Uterus (tissue), 4 donors: ENCODE measurements around the gene SLC17A7. TPM values are rescaled to one million over a fixed set of nuclear protein-coding genes. Genes with fewer than 3 reads are reported as not detected.
A peak's percentile ranks its signal among the peaks of the same experiment; 100 is the strongest.
"Not testable (repeated sequence)": the region's sequence is repeated elsewhere in the genome, so short reads cannot be mapped to it uniquely, and the experiment has no call there.

ENCODE experiments used
- DNase-seq, 2 donors: peaks; one replicate each; pipeline ENCODE4 v3.0.0-alpha.2; 2019 to 2020
- H3K27ac ChIP-seq, 2 donors: fragments of 200-600 bp; sonication (generic); 1 replicate in 1 of 2; 2 replicates in 1 of 2; pipeline ENCODE4 v1.5.1; 2016 to 2018
- H3K27me3 ChIP-seq, 2 donors: fragments of 200-600 bp; sonication (generic); one replicate each; pipeline ENCODE4 v1.5.1; 2018 to 2019; ENCODE audit warnings: control low read depth in 1 of 2
- H3K36me3 ChIP-seq, 2 donors: fragments of 200-600 bp; sonication (generic); one replicate each; pipeline ENCODE4 v1.5.1; 2019; ENCODE audit warnings: control low read depth in 1 of 2
- H3K4me1 ChIP-seq, 2 donors: fragments of 200-600 bp; sonication (generic); one replicate each; pipeline ENCODE4 v1.5.1; 2018 to 2019; ENCODE audit warnings: control low read depth in 1 of 2
- H3K4me3 ChIP-seq, 2 donors: fragments of 200-600 bp; sonication (generic); 1 replicate in 1 of 2; 2 replicates in 1 of 2; pipeline ENCODE4 v1.5.1; 2018 to 2019; ENCODE audit warnings: mild to moderate bottlenecking in 1 of 2
- H3K9me3 ChIP-seq, 2 donors: fragments of 200-600 bp; sonication (generic); one replicate each; pipeline ENCODE4 v1.5.1; 2019; ENCODE audit warnings: control low read depth in 1 of 2
- CTCF ChIP-seq, 4 experiments: fragments of 200-600 bp in 2 of 4; fragments of 450-650 bp in 2 of 4; sonication (generic) in 2 of 4; IDR thresholded peaks; one replicate each; pipeline ENCODE4 v1.5.1; 2016 to 2019; ENCODE audit warnings: antibody characterized with exemption in 4 of 4, mild to moderate bottlenecking in 2 of 4, moderate library complexity in 1 of 4
- POLR2A ChIP-seq, 2 donors: fragments of 450-650 bp; IDR thresholded peaks; one replicate each; pipeline ENCODE4 v1.6.1; 2016; ENCODE audit warnings: antibody characterized with exemption in 2 of 2, mild to moderate bottlenecking in 1 of 2, moderate library complexity in 1 of 2
- intact Hi-C: fragments of 100-400 bp; cut with DNase I; formaldehyde crosslinking; loops from one replicate; pipeline ENCODE4 v1.15.1; 2023; ENCODE audit warnings: low total_unique reads
- total RNA-seq, 4 donors: library from RNA; depleted of rRNA in 3 of 4; stranded (reverse); fragments of >200 nt in 3 of 4; gene quantifications; one replicate each; pipeline versions ENCODE4 v1.1.0 to v1.2.4, GENCODE V29; 2014 to 2023
- donor health status: DM: yes; HTN: yes; CAD: no.

The SLC17A7 gene
- total RNA-seq, 4 donors from 2014 or later = 1.3 to 5.6 (median 1.9) TPM; not detected in 1

- no peaks in the 10 kb centered on the region for H3K36me3 ChIP-seq
- H3K27ac ChIP-seq = no peak overlapping the region
- TF ChIP-seq POLR2A (IDR thresholded peaks at IDR 0.05) = no peak
- no peak for TF ChIP-seq CTCF (IDR thresholded peaks at IDR 0.05)
- no peaks in the 10 kb centered on the region for H3K9me3 ChIP-seq
- no peak overlapping the region for H3K4me3 ChIP-seq
- DNase-seq = no peak
- peaks cover 0 to 4% of the 10 kb centered on the region in 2 donors for H3K4me1 ChIP-seq
- intact Hi-C loops = no loop called here
- no peaks in the 10 kb centered on the region for H3K27me3 ChIP-seq
Observed at GRCh38 chr19:49445997-49446396, 4.7 kb upstream of the SLC17A7 start.

GRCh38 chr19:49444100-49444700, 2.9 kb upstream of the SLC17A7 start:
- H3K27ac ChIP-seq, intact Hi-C loops, H3K27me3 ChIP-seq, H3K36me3 ChIP-seq, DNase-seq, H3K4me1 ChIP-seq, H3K4me3 ChIP-seq, H3K9me3 ChIP-seq: not testable (repeated sequence)

- peak; percentile 96 for DNase-seq
- H3K9me3 ChIP-seq = no peaks in the 10 kb centered on the region
- H3K27me3 ChIP-seq = no peaks in the 10 kb centered on the region
- intact Hi-C loops = no loop called here
- TF ChIP-seq POLR2A (IDR thresholded peaks at IDR 0.05) (peak in 1 of 2 donors; percentile 10), CTCF (IDR thresholded peaks at IDR 0.05) (peak; percentile 71 to 84 (median 82))
- H3K36me3 ChIP-seq = no peaks in the 10 kb centered on the region
- H3K4me1 ChIP-seq = peaks cover 0 to 6% of the 10 kb centered on the region in 2 donors
- peak overlapping the region; percentile 79 to 84 for H3K27ac ChIP-seq
- peak overlapping the region; percentile 45 to 56 for H3K4me3 ChIP-seq
Observed at GRCh38 chr19:49443366-49444099, 2.2 kb upstream of the SLC17A7 start.

GRCh38 chr19:49442771-49443365, 1.5 kb upstream of the SLC17A7 start:
- H3K36me3 ChIP-seq = no peaks in the 10 kb centered on the region
- intact Hi-C loops = no loop called here
- H3K27ac ChIP-seq = peak overlapping the region; percentile 79 to 84
- no peaks in the 10 kb centered on the region for H3K9me3 ChIP-seq
- H3K27me3 ChIP-seq = no peaks in the 10 kb centered on the region
- H3K4me1 ChIP-seq = peaks cover 0 to 6% of the 10 kb centered on the region in 2 donors
- peak; percentile 95 for DNase-seq
- no peak for TF ChIP-seq CTCF (IDR thresholded peaks at IDR 0.05)
- no peak for TF ChIP-seq POLR2A (IDR thresholded peaks at IDR 0.05)
- H3K4me3 ChIP-seq = peak overlapping the region; percentile 45 to 56

- H3K9me3 ChIP-seq = no peaks in the 10 kb centered on the region
- H3K27me3 ChIP-seq = no peaks in the 10 kb centered on the region
- peak; percentile 65 to 70 for DNase-seq
- intact Hi-C loops = no loop called here
- H3K4me1 ChIP-seq = peaks cover 0 to 6% of the 10 kb centered on the region in 2 donors
- peak overlapping the region; percentile 79 to 84 for H3K27ac ChIP-seq
- TF ChIP-seq POLR2A (IDR thresholded peaks at IDR 0.05) (no peak), CTCF (IDR thresholded peaks at IDR 0.05) (no peak)
- peak overlapping the region; percentile 45 to 56 for H3K4me3 ChIP-seq
- no peaks in the 10 kb centered on the region for H3K36me3 ChIP-seq
Observed at GRCh38 chr19:49442354-49442753, 1.0 kb upstream of the SLC17A7 start.
